Ramos (cell line): ENCODE data around the gene MAGI2.

ENCODE experiments used
- in situ Hi-C: fragments of 300-500 bp; cut with MboI; formaldehyde crosslinking; loops from one replicate; pipeline ENCODE4 v1.14.3; 2022; ENCODE audit warnings: low sequenced_read_pairs; ENCODE audit not compliant: unreplicated experiment

Gene MAGI2

DNA sequence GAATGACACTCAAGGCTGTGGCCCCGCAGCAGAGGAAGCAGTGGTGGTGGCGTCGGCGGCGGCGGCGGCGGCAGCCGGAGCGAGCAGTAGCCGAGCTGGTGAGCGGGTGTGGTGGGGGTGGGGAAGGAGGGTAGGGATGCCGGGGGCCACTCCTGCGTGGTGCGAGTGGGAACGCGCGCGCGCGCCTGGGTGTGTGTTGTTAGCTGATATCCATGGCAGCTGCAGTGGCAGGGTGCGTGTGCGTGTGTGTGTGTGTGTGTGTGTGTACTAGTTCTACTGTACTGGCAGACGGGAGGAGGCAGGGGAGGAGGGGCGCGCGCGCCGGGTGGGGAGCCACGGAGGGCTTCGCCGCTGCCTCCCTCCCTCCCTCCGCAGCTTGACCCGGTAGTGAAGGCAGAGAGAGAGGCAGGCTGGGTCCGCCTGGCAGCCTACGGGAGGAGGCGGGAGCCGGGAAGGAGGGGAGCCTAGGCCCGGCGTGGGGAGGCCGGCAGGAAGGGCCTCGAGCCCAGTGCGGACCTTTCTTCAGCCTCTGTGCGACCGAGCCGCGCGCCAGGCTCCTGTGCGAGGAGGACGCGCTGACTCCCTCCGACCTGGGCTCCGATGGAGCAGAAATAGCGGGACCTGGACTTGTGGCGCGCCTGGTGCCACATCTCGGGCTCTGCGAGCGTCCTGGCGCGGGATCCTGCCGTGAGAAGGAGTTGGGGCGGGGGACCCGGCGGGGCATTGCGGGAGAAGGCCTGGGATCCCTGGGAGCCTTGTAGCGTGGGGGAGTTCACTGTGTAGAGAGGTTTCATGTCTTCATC, at the start of gene MAGI2:
Gene MAGI2 (minus strand): TSS at position 110 of the 803 bp plus-strand sequence. CDS start 347 bp downstream, outside the sequence.
- in situ Hi-C loops, result no loop called here

DNA sequence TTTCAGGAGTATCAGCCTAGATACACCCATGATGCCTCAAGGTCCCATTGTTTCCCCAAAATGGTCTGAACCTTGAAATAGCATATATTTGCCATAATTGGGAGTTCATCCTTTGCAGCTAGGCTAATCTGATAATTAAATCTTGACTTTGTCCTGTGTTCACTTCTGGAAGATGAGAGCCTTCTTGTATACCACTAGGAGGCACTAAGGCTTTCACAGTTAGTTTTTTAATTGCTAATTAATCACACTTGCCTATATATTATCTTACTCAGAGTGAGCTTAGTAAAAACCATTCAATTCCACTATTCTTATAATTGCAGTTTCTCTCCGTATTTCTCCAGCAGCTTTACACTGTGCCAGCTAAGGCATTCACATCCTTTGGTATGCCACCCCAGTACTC, 48.7 kb upstream of the MAGI2 start:
- in situ Hi-C loops, result no loop called here

DNA sequence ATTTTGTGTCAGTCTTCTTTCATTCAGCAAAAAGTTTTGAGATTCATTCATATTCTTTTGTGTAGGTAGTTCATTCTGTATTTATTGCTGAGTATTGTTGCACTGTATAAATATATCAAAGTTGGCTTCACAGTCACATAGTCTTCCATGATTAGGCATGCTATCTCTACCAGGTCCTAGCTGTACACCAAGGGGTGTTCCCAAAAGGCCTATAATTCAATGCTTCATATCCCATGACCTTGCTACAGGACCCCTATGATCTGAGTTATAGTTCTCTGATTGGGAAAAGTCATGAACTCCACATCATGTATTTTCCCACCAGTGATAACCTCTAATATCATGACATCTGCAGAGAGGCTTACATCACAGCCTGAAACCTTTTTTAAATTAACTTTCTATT, 47.3 kb upstream of the MAGI2 start:
- in situ Hi-C loops, result no loop called here

DNA sequence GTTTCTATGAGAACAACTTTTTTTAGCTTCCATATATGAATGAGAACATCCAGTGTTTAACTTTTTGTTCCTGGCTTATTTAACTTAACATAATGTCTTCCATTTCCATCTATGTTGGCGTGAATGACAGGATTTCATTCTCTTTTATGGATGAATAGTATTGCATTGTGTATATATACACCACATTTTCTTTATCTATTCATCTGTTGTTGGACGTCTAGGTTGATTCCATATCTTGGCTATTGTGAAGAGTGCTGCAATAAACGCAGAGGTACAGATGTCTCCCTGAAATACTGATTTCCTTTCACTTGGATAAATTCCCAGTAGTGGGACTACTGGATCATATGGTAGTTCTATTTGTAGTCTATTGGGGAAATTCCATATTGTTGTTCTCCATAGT, 44.3 kb upstream of the MAGI2 start:
- in situ Hi-C loops, result no loop called here

DNA sequence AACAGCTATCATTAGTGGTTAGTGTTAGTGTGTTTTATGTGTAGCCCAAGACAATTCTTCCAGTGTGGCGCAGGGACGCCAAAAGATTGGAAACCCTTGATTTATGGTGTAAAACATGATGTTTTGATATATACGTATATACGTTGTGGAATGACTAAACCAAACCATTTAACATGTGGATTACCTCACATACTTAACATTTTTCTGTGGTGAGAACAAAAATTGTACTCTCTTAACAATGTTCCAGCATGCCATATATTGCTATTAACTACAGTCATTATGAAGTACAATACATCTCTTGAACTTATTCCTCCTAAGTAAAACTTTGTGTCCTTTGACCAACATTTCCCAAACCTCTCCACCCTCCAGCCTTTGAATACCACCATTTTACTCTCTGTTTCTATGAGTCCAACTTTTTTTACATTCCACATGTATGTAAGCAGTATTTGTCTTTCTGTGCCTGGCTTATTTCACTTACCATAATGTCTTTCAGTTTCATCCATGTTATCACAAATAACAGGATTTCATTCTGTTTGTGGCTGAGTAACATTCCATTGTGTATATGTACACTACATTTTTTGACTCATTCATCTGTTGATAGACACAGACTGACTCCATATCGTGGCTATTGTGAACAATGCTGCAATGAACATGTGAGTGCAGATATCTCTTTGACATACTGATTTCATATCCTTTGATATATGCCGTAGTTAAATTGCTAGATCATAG, 42.2 kb upstream of the MAGI2 start:
- in situ Hi-C loops, result no loop called here

DNA sequence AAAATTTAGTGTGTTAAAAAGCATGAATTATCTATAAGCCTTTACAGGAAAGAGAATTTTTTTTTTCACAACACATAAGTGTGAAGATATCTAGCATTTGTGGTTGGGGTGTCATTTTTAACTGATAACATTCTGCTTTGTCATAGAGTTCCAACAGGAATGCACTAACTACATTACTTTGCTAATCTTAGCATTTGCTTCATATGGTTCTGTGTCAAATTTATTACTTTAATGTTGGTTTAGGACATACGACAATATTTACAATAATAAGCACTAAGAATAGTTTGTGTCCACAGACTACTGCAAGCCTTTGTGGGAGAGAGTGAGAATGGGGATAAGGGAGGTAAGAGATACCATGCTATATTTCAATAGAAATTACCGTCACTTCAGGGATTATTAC, 40.6 kb upstream of the MAGI2 start:
- in situ Hi-C loops, result no loop called here

DNA sequence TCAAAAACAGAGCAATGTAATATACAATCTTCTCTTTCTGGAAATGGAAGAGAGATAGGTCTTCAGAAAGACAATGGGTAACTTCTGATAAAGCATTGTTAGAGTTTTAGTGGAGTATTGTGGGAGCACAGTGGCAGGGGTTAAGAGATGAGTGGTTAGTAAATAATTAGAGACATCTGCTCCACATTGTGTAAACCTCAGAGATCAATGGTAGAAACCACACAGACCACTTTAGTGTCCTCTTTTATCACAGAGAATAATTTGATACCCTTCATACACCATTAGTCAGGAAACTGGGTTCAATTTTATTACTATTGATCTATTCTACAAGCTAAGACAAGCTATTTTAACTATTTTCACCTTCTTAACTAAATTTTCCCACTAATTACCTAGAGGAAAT, 35.9 kb upstream of the MAGI2 start:
- in situ Hi-C loops, result no loop called here

DNA sequence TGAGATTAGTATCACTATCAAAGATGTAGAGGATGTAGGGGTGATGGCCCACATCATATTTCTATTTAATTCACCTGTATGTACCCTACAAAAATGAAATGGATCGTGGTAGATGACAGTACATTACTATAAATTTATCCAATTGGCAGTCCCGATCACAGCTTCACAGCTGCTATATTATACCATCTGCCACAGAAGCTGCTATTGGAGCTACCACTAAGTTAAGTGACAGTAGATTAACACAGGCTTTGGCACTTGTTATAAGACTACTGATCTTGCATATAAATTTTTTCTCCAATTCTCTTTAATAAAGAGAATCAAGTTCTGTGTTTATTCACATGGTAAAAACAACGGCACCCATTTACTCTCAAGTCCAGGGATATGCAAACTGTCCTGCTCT, 24.9 kb upstream of the MAGI2 start:
- in situ Hi-C loops, result no loop called here

DNA sequence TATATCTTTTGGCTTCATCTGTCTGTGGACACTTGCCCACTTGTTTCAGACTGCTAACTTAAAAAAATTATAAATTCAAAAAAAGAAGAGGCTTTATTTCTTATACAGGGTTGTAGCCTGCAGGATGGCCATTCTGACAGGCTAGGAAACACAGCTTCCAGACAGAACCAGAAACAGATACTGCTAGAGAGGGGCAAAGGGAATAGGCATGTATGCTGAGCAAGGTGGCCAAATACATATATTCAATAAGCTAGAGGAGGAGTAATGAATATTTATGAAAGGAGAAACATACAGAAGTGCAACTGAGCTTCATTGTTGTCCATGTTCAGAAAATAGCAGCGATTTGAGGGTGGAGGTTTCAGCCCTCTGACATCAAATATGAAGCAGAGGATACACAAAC, 22.0 kb upstream of the MAGI2 start:
- in situ Hi-C loops, result no loop called here

DNA sequence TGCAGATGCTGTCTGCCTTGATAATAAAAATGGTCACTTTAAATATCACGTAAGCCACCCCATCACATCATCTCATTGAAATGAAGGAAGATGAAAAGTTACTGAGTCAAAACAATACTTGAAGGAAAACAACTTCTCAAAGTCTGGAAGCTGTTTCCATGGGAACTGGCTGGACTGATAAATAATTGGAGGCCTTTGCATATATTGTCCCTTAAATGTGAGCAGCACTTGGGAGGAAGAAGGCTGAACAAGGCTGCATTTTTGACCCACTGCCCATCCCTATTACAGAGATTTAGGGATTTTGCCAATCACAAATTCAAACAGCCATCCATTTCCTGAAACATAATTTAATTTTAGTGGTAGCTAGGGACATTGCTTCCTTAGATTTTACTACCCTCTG, 18.2 kb upstream of the MAGI2 start:
- in situ Hi-C loops, result no loop called here

DNA sequence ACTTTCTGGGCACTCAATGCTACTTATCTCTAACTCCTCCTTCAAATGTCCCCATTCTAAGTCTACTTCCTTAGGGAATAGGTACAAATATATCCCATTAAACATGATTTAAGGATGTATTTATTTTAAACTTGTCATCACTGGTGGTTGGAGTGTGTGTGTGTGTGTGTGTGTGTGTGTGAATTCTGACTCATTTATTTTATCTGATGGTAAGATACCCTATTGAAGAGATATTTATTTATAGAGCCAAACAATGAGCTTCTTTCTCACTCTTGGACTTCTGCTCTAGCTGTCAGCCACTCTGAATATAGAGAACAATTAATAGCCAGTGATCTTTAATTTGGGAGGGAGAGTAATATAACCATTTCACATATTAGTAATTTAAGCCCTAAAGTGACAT, 17.8 kb upstream of the MAGI2 start:
- in situ Hi-C loops, result no loop called here

DNA sequence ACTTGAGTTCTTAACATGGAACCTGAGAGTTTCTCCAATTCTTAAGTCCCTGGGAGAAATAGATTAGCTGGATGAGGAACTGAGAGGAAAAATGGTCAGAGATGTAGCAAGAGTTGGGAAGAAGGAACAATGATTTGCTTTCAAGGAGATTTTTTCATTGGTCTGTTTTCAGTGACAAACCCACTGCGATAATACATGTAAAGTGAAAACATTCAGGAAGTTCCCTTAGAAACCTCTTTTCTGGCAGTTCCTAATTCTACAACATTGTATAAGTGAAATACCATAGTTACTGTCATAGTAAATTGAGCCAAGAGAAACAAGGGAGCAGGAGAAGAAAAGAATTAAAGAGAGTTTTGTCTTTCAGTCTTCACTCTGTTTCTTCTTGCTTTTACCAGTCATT, 12.1 kb upstream of the MAGI2 start:
- in situ Hi-C loops, result no loop called here

DNA sequence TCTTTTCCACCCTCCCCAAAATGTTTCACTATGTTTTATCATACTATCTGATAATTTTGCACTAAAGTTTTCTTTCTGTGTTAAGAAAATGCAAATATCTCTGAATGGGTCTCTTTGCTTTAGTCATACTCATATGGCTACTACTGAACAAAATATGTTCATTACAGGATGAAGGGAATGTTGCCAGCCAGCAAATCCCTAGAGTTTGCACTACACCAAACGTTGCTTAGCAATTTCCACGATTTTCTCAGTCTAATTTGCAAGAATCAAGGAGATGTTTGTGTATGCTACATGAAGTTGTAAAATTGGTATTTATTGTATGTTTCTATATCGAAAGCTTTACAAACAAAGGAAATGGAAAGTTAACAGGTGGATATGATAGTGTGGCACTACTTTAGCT, 10.6 kb upstream of the MAGI2 start:
- in situ Hi-C loops, result no loop called here

DNA sequence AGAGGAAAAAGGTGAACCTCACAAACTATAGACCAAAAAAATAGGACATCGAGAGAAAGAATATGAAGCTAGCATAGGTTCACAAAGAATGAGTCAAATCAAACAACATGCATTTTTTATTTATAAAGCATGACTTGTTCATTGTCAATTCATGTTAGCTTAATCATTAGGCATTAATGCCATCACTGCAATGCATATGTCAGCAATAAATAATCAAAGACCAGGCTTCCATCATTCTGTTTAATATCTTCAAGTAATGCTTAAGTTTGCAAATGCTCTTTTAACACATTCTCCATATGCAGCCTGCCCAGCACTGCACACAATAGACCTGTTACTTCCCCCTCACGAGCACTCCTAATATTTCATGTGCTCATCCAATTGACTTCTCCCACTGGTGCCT, 8.9 kb upstream of the MAGI2 start:
- in situ Hi-C loops, result no loop called here

DNA sequence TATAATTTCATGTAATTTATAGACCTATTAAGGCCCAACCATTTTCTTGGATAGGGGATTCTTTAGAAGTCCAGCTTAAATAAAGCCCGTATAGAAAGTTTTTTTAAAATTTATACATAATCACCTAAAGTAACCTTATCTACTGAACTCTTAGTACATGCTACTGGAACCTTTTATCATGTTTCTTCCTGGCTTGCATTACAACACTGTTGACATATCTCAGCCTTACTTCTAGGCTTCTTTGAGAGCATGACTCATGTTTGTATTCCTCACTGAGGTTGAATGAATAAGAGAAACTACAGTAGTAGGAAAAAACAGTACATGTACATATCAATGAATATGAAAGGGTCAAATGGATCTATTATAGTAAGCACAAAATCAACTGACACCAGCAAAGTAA, 8.2 kb upstream of the MAGI2 start:
- in situ Hi-C loops, result no loop called here

DNA sequence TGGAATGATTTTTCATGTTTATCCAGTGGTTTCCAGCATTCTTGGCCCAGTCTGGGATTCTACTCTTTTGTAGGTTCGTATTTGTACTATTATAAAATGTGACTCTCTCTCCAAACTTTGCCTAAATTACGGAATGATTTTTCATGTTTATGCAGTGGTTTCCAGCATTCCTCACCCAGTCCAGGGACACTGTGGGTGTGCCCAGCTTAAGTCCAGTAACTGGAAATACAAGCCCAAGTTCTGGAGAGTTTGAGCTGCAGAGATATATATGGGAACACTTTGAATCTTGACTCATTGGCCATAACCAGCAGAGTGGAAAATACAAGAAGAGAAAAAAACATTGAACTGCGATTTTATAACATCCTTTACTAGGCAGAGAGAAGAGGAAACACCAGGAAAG, 5.9 kb upstream of the MAGI2 start:
- in situ Hi-C loops, result no loop called here

DNA sequence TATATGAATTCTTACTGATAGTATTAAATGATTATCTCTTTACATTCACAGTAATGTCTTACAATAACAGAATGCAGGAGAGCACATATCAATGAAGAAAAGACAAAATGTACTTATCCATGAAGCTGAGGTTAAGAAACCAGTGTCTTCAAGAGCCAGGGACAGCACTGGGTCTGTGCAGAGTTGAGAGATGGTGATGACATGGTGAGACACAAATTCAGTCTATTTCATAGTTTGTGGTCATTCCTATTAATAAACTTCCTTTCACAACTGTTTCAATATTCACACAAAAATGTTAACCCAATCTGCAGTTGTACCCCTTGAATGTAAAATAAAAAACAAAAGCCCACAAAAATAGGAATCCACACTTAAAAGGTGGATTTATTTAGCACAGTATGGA, 5.3 kb upstream of the MAGI2 start:
- in situ Hi-C loops, result no loop called here

DNA sequence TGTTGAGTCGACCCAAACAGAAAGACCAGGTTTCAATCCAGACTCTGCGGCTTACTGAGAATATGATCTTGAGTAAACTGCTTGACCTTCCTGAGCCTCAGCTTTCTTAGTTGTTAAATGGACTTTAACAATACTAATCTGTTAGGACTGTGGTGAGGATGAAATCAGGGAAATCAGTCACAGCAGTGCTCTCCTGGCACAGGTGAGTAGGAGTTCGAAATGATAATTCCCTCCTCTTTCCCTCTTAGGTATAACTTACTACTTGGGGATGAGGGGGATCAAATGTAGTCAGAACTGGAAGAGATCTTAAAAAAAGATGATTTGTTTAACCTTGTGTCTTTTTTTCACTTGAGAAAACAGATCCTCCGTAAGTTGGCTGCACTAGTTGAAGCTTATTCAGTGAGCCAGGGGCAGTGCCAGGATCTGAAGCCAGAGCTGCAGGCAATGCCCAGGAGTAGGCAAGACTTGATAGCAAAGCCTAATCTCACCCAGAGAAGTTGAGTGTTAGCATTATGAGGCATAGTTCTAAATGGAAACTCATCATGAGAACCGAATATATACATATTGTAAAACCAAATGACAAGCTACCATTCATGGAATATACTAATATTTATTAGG, 1.8 kb upstream of the MAGI2 start:
- in situ Hi-C loops, result no loop called here

DNA sequence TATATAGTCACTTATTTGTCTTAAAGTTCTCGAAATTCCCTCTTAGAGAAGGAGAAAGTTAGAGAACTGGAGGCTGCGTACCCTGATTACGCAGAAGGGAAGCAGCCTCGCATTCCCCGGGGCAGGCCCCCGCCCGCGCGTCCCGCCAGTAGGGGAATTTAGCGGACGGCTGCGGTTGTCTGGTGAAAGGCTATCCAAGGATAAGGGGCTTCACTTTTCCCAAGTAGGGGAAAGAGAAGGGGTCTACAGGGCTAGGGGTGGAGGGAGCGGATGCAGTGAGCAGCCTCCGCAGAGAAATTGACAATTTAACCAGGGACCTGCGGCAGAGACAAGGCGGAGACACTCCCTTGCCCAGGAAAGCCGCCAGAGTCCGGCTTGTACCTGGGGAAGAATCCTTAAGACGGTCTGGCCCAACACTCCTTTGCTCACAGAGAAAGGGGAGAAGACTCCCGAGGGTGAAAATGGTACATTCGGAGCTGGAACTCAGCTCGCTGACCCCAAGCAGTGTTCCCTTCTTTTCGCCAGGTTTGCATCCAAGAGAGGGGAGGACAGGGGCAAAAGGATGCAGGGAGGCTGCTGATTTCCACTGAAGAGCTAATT, 994 bp upstream of the MAGI2 start:
- in situ Hi-C loops, result no loop called here

DNA sequence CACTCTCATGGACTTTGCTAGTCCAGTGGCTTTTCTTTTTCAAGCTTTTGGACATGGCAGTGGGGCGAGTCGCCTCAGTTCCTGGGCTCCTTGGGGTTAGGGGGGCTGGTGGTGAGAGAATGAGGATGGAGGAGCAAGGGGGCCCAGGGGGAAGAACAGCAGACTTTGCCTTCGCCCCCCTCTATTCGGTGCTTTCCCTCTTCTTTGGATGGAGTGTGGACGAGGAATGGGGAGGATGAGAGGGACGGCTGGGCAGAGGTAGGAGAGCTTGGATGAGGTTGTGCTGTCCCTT, 255 bp downstream of the MAGI2 start:
- in situ Hi-C loops, result no loop called here

DNA sequence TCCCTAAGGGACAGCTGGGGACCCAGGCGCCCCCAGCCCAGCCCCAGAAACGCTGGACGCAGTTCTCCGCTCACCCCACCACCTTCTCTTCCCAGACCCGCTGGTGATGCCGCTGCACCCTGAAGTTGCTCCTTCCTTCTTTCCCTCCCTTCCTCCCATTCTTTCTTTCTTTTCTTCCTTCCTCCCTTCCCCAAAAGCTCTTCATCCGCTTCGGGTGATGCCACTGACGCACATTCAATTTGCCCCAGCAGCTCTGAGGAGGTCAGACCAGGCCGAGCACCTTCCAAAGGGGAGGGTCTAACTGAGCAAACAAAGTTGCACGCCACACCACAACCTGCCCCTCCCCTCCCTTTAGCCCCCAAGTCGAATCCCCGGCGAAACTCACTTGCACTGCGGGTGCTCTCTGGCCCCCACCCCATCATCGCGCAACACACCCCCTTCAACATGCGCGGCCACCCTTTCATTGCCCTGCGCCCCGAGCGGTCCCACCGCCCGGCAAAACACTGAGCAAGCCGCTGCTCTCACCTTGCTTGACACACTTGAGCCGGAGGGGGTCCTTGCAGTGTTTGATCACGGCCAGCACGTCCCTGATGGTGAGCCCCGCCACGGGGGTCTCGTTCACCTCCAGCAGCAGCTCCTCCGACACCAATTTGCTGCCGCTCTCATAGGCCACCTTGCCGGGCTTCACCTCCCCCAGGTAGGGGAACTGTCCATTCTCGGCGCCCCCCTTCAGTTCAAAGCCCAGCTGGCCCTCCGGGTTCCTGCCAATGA, 787 bp downstream of the MAGI2 start:
- in situ Hi-C loops, result no loop called here
